OCI-LY7 (cell line): ENCODE measurements around the gene NUP62. TPM values are rescaled to one million over a fixed set of nuclear protein-coding genes. Genes with fewer than 3 reads are reported as not detected.

Experiments
- BruUV-seq: library from RNA; stranded (reverse); fragments of 400-500 nt; replicated peaks from 2 replicates; lab custom pipeline; 2021; lab: Mats Ljungman, UMichigan
- CTCF ChIA-PET: fragments of 300-600 bp; sonication (Branson Sonifier 250); formaldehyde crosslinking; loops from one replicate; lab custom pipeline; 2022; ENCODE audit warnings: antibody characterized with exemption; ENCODE audit not compliant: unreplicated experiment; lab: Charles Lee
- POLR2A ChIA-PET: fragments of 300-600 bp; sonication (Branson Sonifier 250); formaldehyde crosslinking; loops from one replicate; lab custom pipeline; 2022; ENCODE audit warnings: antibody characterized with exemption; lab: Charles Lee
- DNase-seq: peaks from one replicate; pipeline ENCODE4 v3.0.0-alpha.2; 2015; ENCODE audit warnings: low spot score
- H2AFZ ChIP-seq: fragments of 200-600 bp; sonication (generic), shearing (Covaris generic); 2 replicates; pipeline ENCODE4 v1.6.1; 2014; ENCODE audit warnings: mild to moderate bottlenecking, antibody characterized with exemption, low read length, moderate library complexity
- H3K27ac ChIP-seq: fragments of 200-600 bp; sonication (generic); 2 replicates; pipeline ENCODE4 v1.5.1; 2014; ENCODE audit warnings: mixed run types, low read depth, mild to moderate bottlenecking, moderate library complexity, low read length, inconsistent platforms; ENCODE audit not compliant: poor library complexity, severe bottlenecking
- H3K36me3 ChIP-seq: fragments of 200-600 bp; sonication (generic); 2 replicates; pipeline ENCODE4 v1.6.1; 2014; ENCODE audit warnings: mild to moderate bottlenecking, antibody characterized with exemption, low read length, moderate library complexity, mixed read lengths; ENCODE audit not compliant: insufficient read depth
- H3K4me1 ChIP-seq: fragments of 200-600 bp; sonication (generic); 2 replicates; pipeline ENCODE4 v1.5.1; 2014; ENCODE audit warnings: mild to moderate bottlenecking, low read length; ENCODE audit not compliant: insufficient read depth, poor library complexity, severe bottlenecking
- H3K4me2 ChIP-seq: fragments of 200-600 bp; sonication (generic); 2 replicates; pipeline ENCODE4 v1.6.1; 2014; ENCODE audit warnings: mild to moderate bottlenecking, low read length
- H3K4me3 ChIP-seq: fragments of 200-600 bp; sonication (generic); 2 replicates; pipeline ENCODE4 v1.5.1; 2014; ENCODE audit warnings: mild to moderate bottlenecking, low read depth, low read length; ENCODE audit not compliant: poor library complexity, severe bottlenecking
- H3K79me2 ChIP-seq: fragments of 200-600 bp; sonication (generic); 2 replicates; pipeline ENCODE4 v1.6.1; 2016; ENCODE audit warnings: low read depth, mild to moderate bottlenecking, low read length, moderate library complexity, mixed read lengths; ENCODE audit not compliant: insufficient read depth
- H3K9me2 ChIP-seq: fragments of 200-600 bp; sonication (generic); 2 replicates; pipeline ENCODE4 v1.6.1; 2016; ENCODE audit warnings: mild to moderate bottlenecking, low read length, mixed read lengths; ENCODE audit not compliant: insufficient read depth
- H3K9me3 ChIP-seq: fragments of 200-600 bp; sonication (generic); 2 replicates; pipeline ENCODE4 v1.6.1; 2014; ENCODE audit warnings: mild to moderate bottlenecking, mixed run types, low read length, mixed read lengths
- H4K20me1 ChIP-seq: fragments of 200-600 bp; sonication (generic); 2 replicates; pipeline ENCODE4 v1.6.1; 2014; ENCODE audit warnings: mild to moderate bottlenecking, antibody characterized with exemption, low read length, moderate library complexity, mixed read lengths; ENCODE audit not compliant: insufficient read depth
- EZH2phosphoT487 ChIP-seq: fragments of 200-600 bp; sonication (generic); IDR thresholded peaks from 2 replicates; pipeline ENCODE4 v1.6.1; 2018; ENCODE audit warnings: low read depth, borderline replicate concordance, mild to moderate bottlenecking, mixed run types, antibody characterized with exemption, low read length, moderate library complexity, mixed read lengths
- intact Hi-C: fragments of 100-400 bp; cut with micrococcal nuclease; formaldehyde crosslinking; loops from one replicate; pipeline ENCODE4 v1.10.0; 2022; ENCODE audit not compliant: unreplicated experiment
- microRNA-seq: library from miRNA; unstranded; fragments of <30 nt; microRNA quantifications from one replicate; pipeline ENCODE4 v1.2.0, GENCODE V29; 2022; ENCODE audit warnings: borderline replicate concordance
- total RNA-seq, 2 experiments: library from RNA; depleted of rRNA in 1 of 2; stranded (reverse); fragments of >200 nt in 1 of 2; shearing (Covaris generic) in 1 of 2; gene quantifications; 2 replicates each; pipeline ENCODE4 v1.2.3, GENCODE V29; 2014 to 2022
- TF ChIP-seq, protein P1 (sequence below): fragments of 200-600 bp; sonication (generic); conservative IDR thresholded peaks from 2 replicates; pipeline ENCODE4 v1.5.1; 2014; ENCODE audit warnings: mild to moderate bottlenecking, antibody characterized with exemption, low read length, moderate library complexity, mixed read lengths

NUP62 gene
- total RNA-seq, 2 experiments from 2014 or later, result 75.6 to 76.3 TPM

DNA sequence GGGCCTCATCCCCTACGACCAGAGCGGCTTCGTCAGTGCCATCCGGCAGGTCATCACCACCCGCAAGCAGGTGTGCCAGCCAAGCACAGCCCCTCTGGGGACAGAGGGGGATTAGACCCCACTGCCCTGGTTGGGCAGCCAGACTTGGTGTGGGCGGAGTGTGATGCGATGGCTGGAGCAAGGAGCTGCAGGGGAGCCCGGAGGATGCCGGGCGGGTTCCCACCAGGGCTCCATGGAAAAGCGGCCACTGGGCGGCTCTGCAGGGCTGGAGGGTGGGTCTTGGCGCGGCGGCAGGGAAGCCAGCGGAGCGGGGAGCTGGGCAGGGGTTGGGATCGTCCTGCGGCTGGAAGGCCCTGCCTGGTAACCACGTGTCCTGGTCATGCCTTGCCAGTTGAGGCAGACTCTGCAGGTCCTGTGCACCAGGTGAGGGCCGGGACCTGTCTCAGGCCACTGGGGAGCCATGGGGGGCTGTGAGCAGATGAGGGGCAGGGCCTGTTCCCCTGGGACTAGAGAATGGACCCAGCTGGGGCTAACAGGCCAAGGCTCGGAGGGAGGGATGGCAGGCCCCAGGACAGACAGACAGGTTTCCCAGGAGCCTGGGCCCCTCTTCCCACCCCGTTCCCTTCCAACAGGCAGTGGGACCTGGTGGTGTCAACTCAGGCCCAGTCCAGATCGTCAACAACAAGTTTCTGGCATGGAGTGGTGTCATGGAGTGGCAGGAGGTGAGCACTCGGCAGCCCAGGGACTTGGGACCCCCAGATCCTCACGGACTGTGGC, 72.1 kb downstream of the NUP62 start:
- CTCF ChIA-PET, result no interaction called here
- Histone ChIP-seq H3K4me2 (no peak overlapping the region), H3K4me1 (peaks cover 18% of the 10 kb centered on the region), H3K27ac (no peak overlapping the region), H3K4me3 (no peak overlapping the region), H3K9me3 (no peaks in the 10 kb centered on the region), H4K20me1 (peaks cover 15% of the 10 kb centered on the region), H3K79me2 (peaks cover 18% of the 10 kb centered on the region), H2AFZ (no peak overlapping the region), H3K36me3 (peaks cover 86% of the 10 kb centered on the region), H3K9me2 (no peaks in the 10 kb centered on the region)
- TF ChIP-seq, protein P1, sequence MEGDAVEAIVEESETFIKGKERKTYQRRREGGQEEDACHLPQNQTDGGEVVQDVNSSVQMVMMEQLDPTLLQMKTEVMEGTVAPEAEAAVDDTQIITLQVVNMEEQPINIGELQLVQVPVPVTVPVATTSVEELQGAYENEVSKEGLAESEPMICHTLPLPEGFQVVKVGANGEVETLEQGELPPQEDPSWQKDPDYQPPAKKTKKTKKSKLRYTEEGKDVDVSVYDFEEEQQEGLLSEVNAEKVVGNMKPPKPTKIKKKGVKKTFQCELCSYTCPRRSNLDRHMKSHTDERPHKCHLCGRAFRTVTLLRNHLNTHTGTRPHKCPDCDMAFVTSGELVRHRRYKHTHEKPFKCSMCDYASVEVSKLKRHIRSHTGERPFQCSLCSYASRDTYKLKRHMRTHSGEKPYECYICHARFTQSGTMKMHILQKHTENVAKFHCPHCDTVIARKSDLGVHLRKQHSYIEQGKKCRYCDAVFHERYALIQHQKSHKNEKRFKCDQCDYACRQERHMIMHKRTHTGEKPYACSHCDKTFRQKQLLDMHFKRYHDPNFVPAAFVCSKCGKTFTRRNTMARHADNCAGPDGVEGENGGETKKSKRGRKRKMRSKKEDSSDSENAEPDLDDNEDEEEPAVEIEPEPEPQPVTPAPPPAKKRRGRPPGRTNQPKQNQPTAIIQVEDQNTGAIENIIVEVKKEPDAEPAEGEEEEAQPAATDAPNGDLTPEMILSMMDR, result no peak
- TF ChIP-seq EZH2phosphoT487, result no peak
- no TSS peak for BruUV-seq
- intact Hi-C loops, result no loop called here
- no peak for DNase-seq
- POLR2A ChIA-PET, result no interaction called here

Small RNA genes lying within 50 kb of the gene (microRNA-seq; reads per million reads assigned to microRNA genes)
- gene MIR4750, result 3.0 reads per million

Other genes with a start within 250 kb of the NUP62 start
- gene ADM5, start 239.9 kb downstream of the NUP62 start, total RNA-seq (2014; rRNA removed; shearing (Covaris generic)), result 11.8 and 16.5 TPM in 2 replicates
- 15.3 and 17.9 TPM in 2 replicates for gene ADM5, start 239.9 kb downstream of the NUP62 start, total RNA-seq (2022)
- 0.23 and 0.95 TPM in 2 replicates for gene CPT1C, start 238.4 kb downstream of the NUP62 start, total RNA-seq (2014; rRNA removed; shearing (Covaris generic))
- gene CPT1C, start 238.4 kb downstream of the NUP62 start, total RNA-seq (2022), result 0.86 and 2.6 TPM in 2 replicates
- not detected in 2 replicates for gene TSKS, start 166.2 kb downstream of the NUP62 start, total RNA-seq (2014; rRNA removed; shearing (Covaris generic))
- gene TSKS, start 166.2 kb downstream of the NUP62 start, total RNA-seq (2022), result not detected in 2 replicates
- 29.7 and 47.4 TPM in 2 replicates for gene AP2A1, start 162.5 kb downstream of the NUP62 start, total RNA-seq (2014; rRNA removed; shearing (Covaris generic))
- gene AP2A1, start 162.5 kb downstream of the NUP62 start, total RNA-seq (2022), result 46.9 and 50.4 TPM in 2 replicates
- gene FUZ, start 116.2 kb downstream of the NUP62 start, total RNA-seq (2014; rRNA removed; shearing (Covaris generic)), result 33.6 and 35.1 TPM in 2 replicates
- 28.1 and 34.6 TPM in 2 replicates for gene FUZ, start 116.2 kb downstream of the NUP62 start, total RNA-seq (2022)
- 73.5 and 85.1 TPM in 2 replicates for gene MED25, start 111.2 kb downstream of the NUP62 start, total RNA-seq (2014; rRNA removed; shearing (Covaris generic))
- 111 and 146 TPM in 2 replicates for gene MED25, start 111.2 kb downstream of the NUP62 start, total RNA-seq (2022)
- gene PTOV1, start 78.3 kb downstream of the NUP62 start, total RNA-seq (2014; rRNA removed; shearing (Covaris generic)), result 101 and 124 TPM in 2 replicates
- gene PTOV1, start 78.3 kb downstream of the NUP62 start, total RNA-seq (2022), result 105 and 114 TPM in 2 replicates
- gene PNKP, start 61.9 kb downstream of the NUP62 start, total RNA-seq (2014; rRNA removed; shearing (Covaris generic)), result 65.4 and 90.9 TPM in 2 replicates
- gene PNKP, start 61.9 kb downstream of the NUP62 start, total RNA-seq (2022), result 118 and 140 TPM in 2 replicates
- 7.3 TPM in 2 replicates for gene AKT1S1, start 52.1 kb downstream of the NUP62 start, total RNA-seq (2014; rRNA removed; shearing (Covaris generic))
- 19.8 and 21.2 TPM in 2 replicates for gene AKT1S1, start 52.1 kb downstream of the NUP62 start, total RNA-seq (2022)
- 7.9 and 8.0 TPM in 2 replicates for gene TBC1D17, start 51.8 kb downstream of the NUP62 start, total RNA-seq (2014; rRNA removed; shearing (Covaris generic))
- gene TBC1D17, start 51.8 kb downstream of the NUP62 start, total RNA-seq (2022), result 24.0 and 31.1 TPM in 2 replicates
- 0.25 and 0.39 TPM in 2 replicates for gene IL4I1, start 32.6 kb downstream of the NUP62 start, total RNA-seq (2014; rRNA removed; shearing (Covaris generic))
- 1.7 and 1.8 TPM in 2 replicates for gene IL4I1, start 32.6 kb downstream of the NUP62 start, total RNA-seq (2022)
- 265 and 268 TPM in 2 replicates for gene ATF5, start 299 bp downstream of the NUP62 start, total RNA-seq (2014; rRNA removed; shearing (Covaris generic))
- gene ATF5, start 299 bp downstream of the NUP62 start, total RNA-seq (2022), result 527 and 597 TPM in 2 replicates
- gene SIGLEC11, start 31.7 kb upstream of the NUP62 start, total RNA-seq (2014; rRNA removed; shearing (Covaris generic)), result not detected in 2 replicates
- not detected in 2 replicates for gene SIGLEC11, start 31.7 kb upstream of the NUP62 start, total RNA-seq (2022)
- gene VRK3, start 95.9 kb upstream of the NUP62 start, total RNA-seq (2014; rRNA removed; shearing (Covaris generic)), result 34.5 and 39.9 TPM in 2 replicates
- gene VRK3, start 95.9 kb upstream of the NUP62 start, total RNA-seq (2022), result 47.3 and 62.7 TPM in 2 replicates
- gene ZNF473, start 96.5 kb upstream of the NUP62 start, total RNA-seq (2014; rRNA removed; shearing (Covaris generic)), result 23.1 and 27.4 TPM in 2 replicates
- 16.0 and 16.9 TPM in 2 replicates for gene ZNF473, start 96.5 kb upstream of the NUP62 start, total RNA-seq (2022)
- gene IZUMO2, start 233.8 kb upstream of the NUP62 start, total RNA-seq (2014; rRNA removed; shearing (Covaris generic)), result not detected in 2 replicates
- not detected in 2 replicates for gene IZUMO2, start 233.8 kb upstream of the NUP62 start, total RNA-seq (2022)